ENCODE data around the gene TRIM17.

Gene TRIM17

GRCh38 chr1:228383773-228384172 is 32.9 kb downstream of the TRIM17 start:
- ChIA-PET CTCF (interaction anchor here (2.0 kb wide), 1 partner anchor 10 kb away, joined by 5 read pairs; no protein-coding TSS in a partner anchor), POLR2A (no interaction called here)
- TF ChIP-seq, protein P1, sequence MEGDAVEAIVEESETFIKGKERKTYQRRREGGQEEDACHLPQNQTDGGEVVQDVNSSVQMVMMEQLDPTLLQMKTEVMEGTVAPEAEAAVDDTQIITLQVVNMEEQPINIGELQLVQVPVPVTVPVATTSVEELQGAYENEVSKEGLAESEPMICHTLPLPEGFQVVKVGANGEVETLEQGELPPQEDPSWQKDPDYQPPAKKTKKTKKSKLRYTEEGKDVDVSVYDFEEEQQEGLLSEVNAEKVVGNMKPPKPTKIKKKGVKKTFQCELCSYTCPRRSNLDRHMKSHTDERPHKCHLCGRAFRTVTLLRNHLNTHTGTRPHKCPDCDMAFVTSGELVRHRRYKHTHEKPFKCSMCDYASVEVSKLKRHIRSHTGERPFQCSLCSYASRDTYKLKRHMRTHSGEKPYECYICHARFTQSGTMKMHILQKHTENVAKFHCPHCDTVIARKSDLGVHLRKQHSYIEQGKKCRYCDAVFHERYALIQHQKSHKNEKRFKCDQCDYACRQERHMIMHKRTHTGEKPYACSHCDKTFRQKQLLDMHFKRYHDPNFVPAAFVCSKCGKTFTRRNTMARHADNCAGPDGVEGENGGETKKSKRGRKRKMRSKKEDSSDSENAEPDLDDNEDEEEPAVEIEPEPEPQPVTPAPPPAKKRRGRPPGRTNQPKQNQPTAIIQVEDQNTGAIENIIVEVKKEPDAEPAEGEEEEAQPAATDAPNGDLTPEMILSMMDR (IDR thresholded peaks at IDR 0.05; ENCODE audit: control extremely low read depth, extremely low read depth, low read depth, missing control alignments), result no peak
- DNase-seq (ENCODE audit: extremely low spot score), result no peak

DNA sequence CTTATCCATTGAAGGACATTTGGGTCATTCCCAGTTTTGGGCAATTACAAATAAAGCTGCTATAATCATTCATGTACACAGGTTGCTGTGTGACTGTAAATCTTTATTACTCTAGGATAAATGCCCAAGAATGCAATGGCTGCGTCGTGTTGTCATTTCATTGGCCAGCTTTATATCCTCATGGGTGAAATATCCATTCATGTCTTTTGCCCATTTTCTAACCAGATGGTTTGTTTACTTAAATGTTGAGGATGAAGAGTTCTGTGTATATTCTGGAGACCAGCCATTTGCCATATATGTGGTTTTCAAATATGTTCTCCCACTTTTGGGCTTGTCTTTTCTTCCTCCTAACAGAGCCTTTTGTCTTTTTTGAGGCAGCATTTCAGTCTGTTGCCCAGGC is 35.3 kb downstream of the TRIM17 start:
- DNase-seq (ENCODE audit: extremely low spot score), result no peak
- ChIA-PET POLR2A (no interaction called here), CTCF (no interaction called here)
- TF ChIP-seq, protein P1 (IDR thresholded peaks at IDR 0.05; ENCODE audit: control extremely low read depth, extremely low read depth, low read depth, missing control alignments), result no peak

- no peak for DNase-seq (ENCODE audit: extremely low spot score)
- TF ChIP-seq, protein P1 (IDR thresholded peaks at IDR 0.05; ENCODE audit: control extremely low read depth, extremely low read depth, low read depth, missing control alignments), result no peak
- CTCF ChIA-PET, result interaction anchor here (1.1 kb wide), 1 partner anchor 121 kb away, joined by 3 read pairs; no protein-coding TSS in a partner anchor
- POLR2A ChIA-PET, result no interaction called here
Measured at GRCh38 chr1:228379666-228380065, 37.0 kb downstream of the TRIM17 start.

DNA sequence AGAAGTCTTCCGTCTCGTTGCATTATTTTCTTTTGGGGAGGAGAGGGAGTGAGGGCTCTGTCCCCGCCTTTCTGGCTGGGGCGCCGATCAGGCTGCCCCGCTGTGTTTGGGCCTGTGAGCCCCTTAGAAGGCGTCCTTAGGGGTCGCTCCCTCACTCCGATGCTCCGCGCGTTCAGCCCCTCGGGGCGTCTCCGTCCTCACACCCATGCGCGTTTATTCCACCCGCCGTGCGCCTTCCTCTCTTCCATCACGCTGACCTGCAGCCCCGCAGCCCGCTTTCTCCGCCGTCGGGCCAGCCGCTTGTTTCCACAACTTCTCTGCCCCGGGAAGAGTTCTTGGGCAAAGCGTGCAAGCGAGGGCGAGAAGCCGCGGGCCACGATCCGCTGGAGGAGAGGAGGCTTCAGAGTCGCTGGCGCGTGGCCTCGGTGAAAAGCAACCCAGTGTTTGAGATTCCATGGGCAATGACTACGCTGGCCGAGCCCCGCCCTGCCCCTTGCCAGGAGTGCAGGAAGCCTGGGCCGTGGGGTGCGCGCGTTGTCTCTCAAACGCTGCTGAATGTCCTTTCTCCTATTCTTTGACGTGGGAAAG is 37.7 kb downstream of the TRIM17 start:
- POLR2A ChIA-PET, result interaction anchor here (0.5 kb wide), 1 partner anchor 28 kb away, joined by 7 read pairs; no protein-coding TSS in a partner anchor
- CTCF ChIA-PET, result interaction anchor here (1.1 kb wide), 1 partner anchor 122 kb away, joined by 3 read pairs; no protein-coding TSS in a partner anchor
- DNase-seq (ENCODE audit: extremely low spot score), result no peak
- TF ChIP-seq, protein P1 (IDR thresholded peaks at IDR 0.05; ENCODE audit: control extremely low read depth, extremely low read depth, low read depth, missing control alignments), result no peak

DNA sequence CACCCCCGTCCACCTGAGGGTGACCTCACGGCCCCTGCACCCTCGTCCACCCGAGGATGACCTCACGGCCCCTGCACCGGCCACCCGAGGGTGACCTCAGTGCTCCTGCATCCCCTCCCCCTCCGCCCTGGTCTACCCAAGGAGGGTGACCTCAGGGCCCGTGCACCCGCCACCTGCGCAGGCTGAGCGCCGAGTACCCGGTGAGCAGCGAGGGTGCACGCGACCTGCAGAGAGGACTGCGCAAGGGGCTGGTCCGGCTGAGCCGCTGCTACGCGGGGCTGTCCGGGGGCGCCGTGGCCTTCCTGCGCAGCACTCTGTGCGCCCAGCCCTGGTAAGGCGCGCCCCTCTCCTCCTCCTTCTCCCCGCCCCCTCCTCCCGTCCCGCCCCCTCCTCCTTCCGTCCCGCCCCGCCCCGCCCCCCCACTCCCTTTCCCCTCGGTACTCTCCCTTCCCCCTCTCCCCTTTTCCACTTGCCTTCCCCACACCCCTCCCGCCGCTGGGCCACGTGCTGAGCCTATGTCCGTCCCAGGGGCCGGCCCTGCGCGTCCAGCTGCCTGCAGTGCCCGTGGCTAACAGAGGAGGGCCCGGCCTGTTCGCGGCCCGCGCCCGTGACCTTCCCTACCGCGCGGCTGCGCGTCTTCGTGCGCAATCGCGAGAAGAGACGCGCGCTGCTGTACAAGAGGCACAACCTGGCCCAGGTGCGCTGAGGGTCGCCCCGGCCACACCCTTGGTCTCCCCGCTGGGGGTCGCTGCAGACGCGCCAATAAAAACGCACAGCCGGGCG is 38.4 kb downstream of the TRIM17 start:
- TF ChIP-seq, protein P1 (IDR thresholded peaks at IDR 0.05; ENCODE audit: control extremely low read depth, extremely low read depth, low read depth, missing control alignments), result peak; percentile 15
- CTCF ChIA-PET, result interaction anchor here (1.2 kb wide), 1 partner anchor 14 kb away, joined by 3 read pairs; no protein-coding TSS in a partner anchor
- DNase-seq (ENCODE audit: extremely low spot score), result no peak
- POLR2A ChIA-PET, result no interaction called here

GRCh38 chr1:228377664-228378089 is 39.0 kb downstream of the TRIM17 start:
- ChIA-PET POLR2A (no interaction called here), CTCF (interaction anchor here (0.9 to 1.2 kb wide), 2 partner anchors 10 to 14 kb away, joined by 3 read pairs; no protein-coding TSS in a partner anchor)
- TF ChIP-seq, protein P1 (IDR thresholded peaks at IDR 0.05; ENCODE audit: control extremely low read depth, extremely low read depth, low read depth, missing control alignments), result no peak
- no peak for DNase-seq (ENCODE audit: extremely low spot score)

Data from GM10248 (cell line).